Aorta (tissue), 5 donors: ENCODE measurements around the gene UBXN2A. TPM values are rescaled to one million over a fixed set of nuclear protein-coding genes. Genes with fewer than 3 reads are reported as not detected.

Source experiments
- ATAC-seq: fragments of 200-7000 bp; cut with Tn5 transposase; one replicate; pipeline ENCODE4 v1.9.1; 2022; ENCODE audit warnings: moderate library complexity; ENCODE audit not compliant: low FRiP score
- DNase-seq, 2 donors: peaks; one replicate each; pipeline ENCODE4 v3.0.0-alpha.2; 2020
- H3K27ac ChIP-seq, 2 donors: one replicate each; pipeline ENCODE4 v1.5.1; 2013; ENCODE audit warnings: low read length in 2 of 2, mild to moderate bottlenecking in 2 of 2, moderate library complexity in 2 of 2, control low read depth in 1 of 2, inconsistent platforms in 1 of 2, low read depth in 1 of 2
- H3K27me3 ChIP-seq, 2 donors: one replicate each; pipeline ENCODE4 v1.6.1; 2013; ENCODE audit warnings: control low read depth in 1 of 2, low read length in 1 of 2, mild to moderate bottlenecking in 1 of 2, moderate library complexity in 1 of 2; ENCODE audit not compliant: insufficient read depth in 2 of 2, control insufficient read depth in 1 of 2
- H3K36me3 ChIP-seq, 2 donors: one replicate each; pipeline ENCODE4 v1.6.1; 2013; ENCODE audit warnings: control low read depth in 1 of 2, low read length in 1 of 2, mild to moderate bottlenecking in 1 of 2; ENCODE audit not compliant: insufficient read depth in 2 of 2, control insufficient read depth in 1 of 2
- H3K4me1 ChIP-seq, 2 donors: one replicate each; pipeline ENCODE4 v1.6.1; 2013; ENCODE audit warnings: low read length in 2 of 2, control low read depth in 1 of 2, mild to moderate bottlenecking in 1 of 2, moderate library complexity in 1 of 2; ENCODE audit not compliant: insufficient read depth in 2 of 2, control insufficient read depth in 1 of 2
- H3K4me3 ChIP-seq, 2 donors: one replicate each; pipeline ENCODE4 v1.5.1; 2013; ENCODE audit warnings: low read length in 2 of 2, control low read depth in 1 of 2, mild to moderate bottlenecking in 1 of 2
- H3K9me3 ChIP-seq: one replicate; pipeline ENCODE4 v1.6.1; 2013; ENCODE audit warnings: mild to moderate bottlenecking, low read length; ENCODE audit not compliant: control insufficient read depth
- WGBS, 2 donors: extraction: QIAGEN DNeasy Blood & Tissue Kit; methylation state at CpG; one replicate each; pipeline ENCODE4 v1.1.7; 2013; 5-methylcytosine and 5-hydroxymethylcytosine counted together
- intact Hi-C, 2 donors: fragments of 100-400 bp; cut with DNase I; formaldehyde crosslinking; loops; one replicate each; pipeline versions ENCODE4 v1.14.2 to v1.15.0; 2022
- polyA plus RNA-seq, 2 donors: library from polyadenylated mRNA; stranded (reverse); fragments of 200-250 nt; gene quantifications; one replicate each; pipeline ENCODE4 v1.2.3, GENCODE V29; 2013
- total RNA-seq, 2 donors: library from RNA; stranded (reverse); fragmentation: NEBNext Ultra II Directional; extraction: Animal tissue kit (Norgen Biotek cat#: 25700); gene quantifications; one replicate each; pipeline ENCODE4 v1.2.1, GENCODE V29; 2021
- donor health status: healthy with polysubstance abuse.
- donor health status: Bipolar disorder and iron deficiency.
- donor health status: DM: no; HTN: no; CAD: no.
- donor health status: DM: no; HTN: no; CAD: no.
- donor health status: DM: yes; HTN: yes; CAD: no.

Gene UBXN2A
- total and polyA plus RNA-seq, 4 donors: 10.0 to 19.5 (median 14.2) TPM

- no peak for DNase-seq
- WGBS, 2 donors: 87 to 89% methylated on average over 8 of the region's 8 CpGs
- H3K27me3 ChIP-seq: no peaks in the 10 kb centered on the region
- H3K36me3 ChIP-seq: no peaks in the 10 kb centered on the region
- H3K4me1 ChIP-seq: no peaks in the 10 kb centered on the region
- H3K4me3 ChIP-seq: no peak overlapping the region
- intact Hi-C loops: loop anchor here in 1 of 2 donors (2.0 kb wide), 1 partner anchor 25 kb away; the partner anchor contains the start of gene SF3B6
- no peaks in the 10 kb centered on the region for H3K9me3 ChIP-seq
- no peak overlapping the region for H3K27ac ChIP-seq
- no peak for ATAC-seq
Observed at GRCh38 chr2:24051833-24052232, 111.6 kb downstream of the UBXN2A start.

DNA sequence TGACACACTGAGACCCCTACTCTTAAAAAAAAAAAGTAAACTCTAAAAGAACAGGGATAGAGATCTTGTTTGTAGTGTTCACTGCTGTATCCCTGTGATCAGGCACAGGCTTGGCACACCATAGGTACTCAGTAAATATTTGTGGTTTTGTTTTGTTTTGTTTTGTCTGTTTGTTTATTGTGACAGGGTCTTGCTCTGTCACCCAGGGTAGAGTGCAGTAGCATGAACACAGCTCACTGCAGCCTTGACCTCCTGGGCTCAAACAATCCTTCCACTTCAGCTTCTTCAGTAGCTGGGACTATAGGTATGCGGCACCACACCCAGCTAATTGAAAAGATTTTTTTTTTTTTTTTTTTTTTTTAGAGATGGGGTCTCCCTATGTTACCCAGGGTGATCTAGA lies 112.7 kb downstream of the UBXN2A start:
- ATAC-seq: no peak
- DNase-seq: no peak
- no peaks in the 10 kb centered on the region for H3K9me3 ChIP-seq

More for the DNA sequence above, 112.7 kb downstream of the UBXN2A start:
- intact Hi-C loops: no loop called here
- 100% methylated on average over 1 of the region's 1 CpG for WGBS, 2 donors
- H3K4me1 ChIP-seq: no peaks in the 10 kb centered on the region
- H3K27me3 ChIP-seq: no peaks in the 10 kb centered on the region
- H3K4me3 ChIP-seq: no peak overlapping the region
- H3K36me3 ChIP-seq: no peaks in the 10 kb centered on the region
- H3K27ac ChIP-seq: no peak overlapping the region

Other genes starting within 250 kb of the UBXN2A start
- 10 to 100 TPM; 33.4 to 45.8 TPM for gene ATAD2B, start 13.3 kb upstream of the UBXN2A start, total RNA-seq
- 1 to 10 TPM; 2.3 to 3.6 TPM for gene ATAD2B, start 13.3 kb upstream of the UBXN2A start, polyA plus RNA-seq
- gene MFSD2B, start 69.6 kb downstream of the UBXN2A start, total RNA-seq: under 1 TPM; 0.33 to 0.42 TPM
- under 1 TPM in 1 of 2 donors, not detected in 1; 0.05 TPM for gene MFSD2B, start 69.6 kb downstream of the UBXN2A start, polyA plus RNA-seq
- 10 to 100 TPM in 1 of 2 donors, 1 to 10 TPM in 1; 8.3 to 11.2 TPM for gene WDCP, start 106.9 kb downstream of the UBXN2A start, total RNA-seq
- gene WDCP, start 106.9 kb downstream of the UBXN2A start, polyA plus RNA-seq: 1 to 10 TPM; 1.3 to 3.5 TPM
- gene FKBP1B, start 109.3 kb downstream of the UBXN2A start, total RNA-seq: 1 to 10 TPM; 5.9 to 7.3 TPM
- 10 to 100 TPM; 18.7 to 24.8 TPM for gene FKBP1B, start 109.3 kb downstream of the UBXN2A start, polyA plus RNA-seq
- gene SF3B6, start 135.9 kb downstream of the UBXN2A start, total RNA-seq: 10 to 100 TPM; 54.4 to 60.5 TPM
- 100 to 1,000 TPM; 115 to 158 TPM for gene SF3B6, start 135.9 kb downstream of the UBXN2A start, polyA plus RNA-seq
- 10 to 100 TPM in 1 of 2 donors, 1 to 10 TPM in 1; 7.3 to 21.0 TPM for gene TP53I3, start 144.4 kb downstream of the UBXN2A start, total RNA-seq
- gene TP53I3, start 144.4 kb downstream of the UBXN2A start, polyA plus RNA-seq: 10 to 100 TPM; 30.2 to 35.5 TPM
- under 1 TPM in 1 of 2 donors, not detected in 1; 0.93 TPM for gene PFN4, start 182.9 kb downstream of the UBXN2A start, total RNA-seq
- gene PFN4, start 182.9 kb downstream of the UBXN2A start, polyA plus RNA-seq: under 1 TPM; 0.26 to 0.63 TPM
- 10 to 100 TPM; 36.7 to 47.8 TPM for gene FAM228B, start 183.0 kb downstream of the UBXN2A start, total RNA-seq
- 10 to 100 TPM; 30.0 to 31.1 TPM for gene FAM228B, start 183.0 kb downstream of the UBXN2A start, polyA plus RNA-seq
- 1 to 10 TPM; 1.7 to 3.9 TPM for gene FAM228A, start 234.6 kb downstream of the UBXN2A start, total RNA-seq
- 1 to 10 TPM; 1.0 to 4.7 TPM for gene FAM228A, start 234.6 kb downstream of the UBXN2A start, polyA plus RNA-seq